ENCODE measurements around the gene CLIC5. TPM values are rescaled to one million over a fixed set of nuclear protein-coding genes. Genes with fewer than 3 reads are reported as not detected.

The CLIC5 gene
- 0.08 TPM for polyA plus RNA-seq (2013, experiment 1 of 2; ENCODE audit: insufficient read length)
- polyA plus RNA-seq (2013, experiment 2 of 2; ENCODE audit: insufficient read length) = 0.90 TPM

- DNase-seq = no peak
These were observed at the start of gene CLIC5 for GRCh38 chr6:46015119-46015968. CLIC5 (minus strand) TSS chr6:46015860; CDS start chr6:46015542, 318 bp downstream.

DNA sequence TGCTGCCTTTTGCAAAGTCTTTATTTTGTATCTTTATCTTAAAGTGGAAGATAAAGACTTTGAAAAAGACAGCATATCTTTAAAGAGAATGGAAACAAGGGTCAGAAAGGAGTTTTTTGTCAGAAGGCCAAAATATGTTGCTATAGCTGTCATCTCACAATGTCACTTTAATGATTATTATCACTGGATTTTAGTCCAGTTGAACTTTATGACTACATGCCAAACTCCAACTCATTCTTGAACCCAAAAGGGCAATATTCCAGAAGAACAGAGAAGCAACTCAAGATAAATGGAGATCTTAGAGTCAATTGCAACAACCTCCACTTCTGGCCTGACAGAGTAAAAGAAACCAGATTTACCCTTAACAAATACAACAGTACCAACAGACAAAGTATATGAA, 47.3 kb upstream of the CLIC5 start:
- DNase-seq = no peak

DNA sequence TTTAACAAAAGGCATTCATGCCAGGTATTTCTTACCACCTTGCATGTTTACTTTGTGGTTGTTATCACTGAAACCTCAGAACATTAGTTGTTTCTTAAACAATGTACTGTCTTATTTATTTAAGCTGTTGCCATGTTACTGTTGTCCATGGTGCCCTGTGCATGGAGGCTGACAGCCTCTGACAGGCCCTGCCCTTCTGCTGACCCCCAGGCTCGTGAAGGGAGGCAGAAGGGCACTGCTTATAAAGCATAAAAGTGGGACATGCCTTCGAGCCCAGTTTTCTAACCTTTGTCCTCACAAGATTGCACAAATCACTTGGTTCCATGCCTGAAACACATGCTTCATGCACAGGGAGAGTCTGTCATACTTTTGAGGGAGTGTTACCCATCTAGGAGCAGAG, 46.7 kb upstream of the CLIC5 start:
- DNase-seq = no peak

DNA sequence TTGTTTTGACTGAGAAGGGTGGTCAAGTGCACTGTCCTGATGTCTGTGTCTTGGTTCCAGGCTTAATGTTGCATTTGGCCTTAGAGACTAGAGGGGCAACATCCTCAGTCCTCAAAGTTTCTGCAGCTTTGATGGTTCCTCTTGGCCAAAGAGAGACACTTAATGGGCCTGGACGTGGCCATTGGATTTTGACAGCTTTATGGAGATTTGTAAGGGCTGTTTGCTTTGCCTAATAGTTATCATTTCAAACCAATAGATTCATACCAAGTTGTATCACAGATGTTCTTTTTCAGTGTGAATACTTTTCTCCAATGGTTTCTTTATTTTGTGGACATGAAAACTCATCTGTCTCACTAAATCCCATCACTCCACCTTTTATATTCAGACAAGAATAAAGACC, 45.8 kb upstream of the CLIC5 start:
- no peak for DNase-seq

GRCh38 chr6:46059608-46060007, 43.9 kb upstream of the CLIC5 start:
- DNase-seq = no peak

- no peak for DNase-seq
These were observed 43.3 kb upstream of the CLIC5 start for GRCh38 chr6:46058951-46059350.

DNA sequence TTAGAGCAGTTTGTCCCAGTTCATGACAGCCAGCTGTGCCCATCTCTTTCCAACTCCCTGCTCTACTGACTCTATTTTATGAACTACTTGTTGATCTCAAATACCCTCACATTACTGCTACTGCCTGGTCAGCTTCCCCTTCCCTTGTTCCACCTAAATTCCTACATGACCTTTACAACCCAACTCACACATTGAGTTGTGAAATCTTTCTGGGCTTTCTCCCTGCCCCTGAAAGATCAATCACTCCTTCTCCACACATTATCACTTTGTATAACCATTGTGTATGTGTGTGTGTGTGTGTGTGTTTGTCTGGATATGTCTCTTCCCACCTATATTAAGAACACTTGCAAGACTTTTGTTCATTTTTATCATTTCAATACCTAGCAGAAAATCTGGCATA, 42.1 kb upstream of the CLIC5 start:
- DNase-seq = no peak

- no peak for DNase-seq
These were observed 41.4 kb upstream of the CLIC5 start for GRCh38 chr6:46056906-46057529.

DNA sequence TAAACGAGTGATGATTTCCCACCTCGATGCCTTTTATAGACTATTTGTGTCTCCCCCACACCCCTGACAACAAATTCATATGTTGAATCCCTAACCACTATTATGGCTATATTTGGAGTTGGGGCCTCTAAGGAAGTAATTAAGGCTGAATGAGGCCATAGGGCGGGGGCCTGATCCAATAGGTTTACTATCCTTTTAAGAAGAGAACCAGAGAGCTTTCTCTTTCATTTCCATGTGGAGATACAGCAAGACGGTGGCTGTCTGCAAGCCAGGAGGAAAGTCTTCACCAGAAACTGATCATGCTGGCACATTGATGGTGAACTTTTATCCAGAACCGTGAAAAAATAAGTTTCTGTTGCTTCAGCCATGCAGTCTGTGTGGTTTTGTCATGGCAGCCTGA, 38.9 kb upstream of the CLIC5 start:
- no peak for DNase-seq

GRCh38 chr6:46053039-46053933, 37.6 kb upstream of the CLIC5 start:
- no peak for DNase-seq

GRCh38 chr6:46052479-46052878, 36.8 kb upstream of the CLIC5 start:
- DNase-seq = no peak

GRCh38 chr6:46051962-46052361, 36.3 kb upstream of the CLIC5 start:
- peak; percentile 15 for DNase-seq

DNA sequence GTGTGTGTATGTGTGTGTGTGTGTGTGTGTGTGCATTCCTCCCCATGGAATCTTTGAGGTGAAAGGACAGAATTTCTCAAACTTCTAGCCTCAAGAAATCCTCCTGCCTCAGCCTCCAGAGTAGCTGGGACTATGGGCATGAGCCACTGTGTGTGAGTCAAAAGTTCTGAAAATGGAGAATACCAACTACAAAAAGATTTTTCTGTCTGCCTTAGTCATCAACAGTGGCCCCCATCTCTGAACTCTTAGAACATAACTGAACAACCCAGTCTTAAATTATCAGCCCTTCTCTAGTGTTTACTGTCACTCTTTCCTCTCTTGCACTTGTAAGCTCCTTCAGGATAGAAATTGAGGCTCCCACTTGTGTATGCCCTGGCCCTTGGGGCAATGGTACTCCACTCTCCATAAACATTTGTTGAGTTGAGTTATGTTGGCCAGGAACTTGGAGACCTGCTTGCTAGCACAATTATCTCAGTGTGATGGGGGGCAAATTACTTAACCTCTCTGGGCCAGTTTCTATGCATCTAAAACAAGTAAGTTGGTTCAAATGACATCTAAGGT, 35.3 kb upstream of the CLIC5 start:
- DNase-seq = no peak

- no peak for DNase-seq
These were observed 33.1 kb upstream of the CLIC5 start for GRCh38 chr6:46048646-46049297.

DNA sequence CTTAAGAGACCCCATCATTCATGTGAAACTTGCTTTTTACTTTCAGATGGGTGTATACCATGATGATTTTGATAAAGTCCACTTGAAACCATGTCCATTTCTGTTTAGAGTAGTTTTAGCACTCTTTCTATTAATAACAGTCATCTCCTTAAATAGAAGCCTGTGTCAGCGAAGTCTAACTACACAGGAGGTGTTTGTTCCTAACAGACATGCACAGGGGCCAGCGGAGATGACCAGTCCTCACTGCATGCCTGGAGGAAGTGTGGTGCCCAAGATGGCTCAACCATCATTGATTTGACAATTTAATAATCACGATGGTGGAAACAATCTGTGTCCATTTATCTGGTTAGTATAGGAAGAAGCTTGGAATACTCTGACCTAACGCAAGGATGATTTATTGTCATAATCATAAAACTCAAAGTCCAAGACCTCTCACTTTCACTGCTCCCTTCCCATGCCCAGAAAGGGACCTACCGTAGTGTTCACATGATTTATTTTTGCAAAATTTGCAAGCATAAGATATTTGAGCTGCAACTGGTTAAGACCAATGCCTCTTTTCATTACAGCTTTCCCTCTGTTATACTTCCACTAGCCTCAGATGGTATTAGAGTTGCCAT, 31.0 kb upstream of the CLIC5 start:
- no peak for DNase-seq

- peak; percentile 73 for DNase-seq
These were observed 29.4 kb upstream of the CLIC5 start for GRCh38 chr6:46044881-46045617.

GRCh38 chr6:46042355-46042999, 26.8 kb upstream of the CLIC5 start:
- peak; percentile 33 for DNase-seq

- no peak for DNase-seq
These were observed 24.6 kb upstream of the CLIC5 start for GRCh38 chr6:46040288-46040687.

- no peak for DNase-seq
These were observed 24.0 kb upstream of the CLIC5 start for GRCh38 chr6:46039646-46040045.

DNA sequence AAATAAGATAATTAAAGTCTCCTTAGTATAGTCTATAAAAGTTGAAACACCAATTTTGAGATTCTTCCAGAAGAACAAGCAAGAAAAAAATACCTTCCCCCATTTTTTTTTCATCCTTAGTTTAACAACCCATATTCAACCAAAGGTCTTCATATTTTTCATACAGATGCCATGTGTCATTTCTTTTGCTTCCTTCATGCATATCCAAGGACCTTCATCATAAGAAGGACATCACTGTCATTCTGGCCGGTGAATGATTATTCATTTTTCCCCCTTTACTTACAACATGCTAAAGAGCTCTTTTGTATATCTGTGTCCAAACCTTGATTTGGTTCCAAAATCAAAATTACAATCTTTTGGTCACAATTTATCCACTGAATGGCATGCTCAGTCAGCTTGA, 21.3 kb upstream of the CLIC5 start:
- DNase-seq = no peak
